Mucosa of rectum (tissue), 2 donors: ENCODE results near the gene LRP5.

ENCODE experiments used
- H3K27ac ChIP-seq, 2 donors: one replicate each; pipeline ENCODE4 v1.7.0; 2013; ENCODE audit warnings: inconsistent platforms in 2 of 2, low read depth in 2 of 2, low read length in 2 of 2
- H3K27me3 ChIP-seq, 2 donors: one replicate each; pipeline ENCODE4 v1.7.0; 2013; ENCODE audit warnings: low read length in 2 of 2; ENCODE audit not compliant: control insufficient read depth in 2 of 2, insufficient read depth in 2 of 2
- H3K36me3 ChIP-seq, 2 donors: one replicate each; pipeline ENCODE4 v1.7.0; 2013; ENCODE audit warnings: low read length in 2 of 2; ENCODE audit not compliant: control insufficient read depth in 2 of 2, insufficient read depth in 2 of 2
- H3K4me1 ChIP-seq, 2 donors: one replicate each; pipeline ENCODE4 v1.7.0; 2013; ENCODE audit warnings: low read length in 2 of 2, mild to moderate bottlenecking in 1 of 2; ENCODE audit not compliant: control insufficient read depth in 2 of 2, insufficient read depth in 2 of 2
- H3K4me3 ChIP-seq, 2 donors: one replicate each; pipeline ENCODE4 v1.7.0; 2013; ENCODE audit warnings: low read length in 2 of 2
- H3K9ac ChIP-seq, 2 donors: one replicate each; pipeline ENCODE4 v1.7.0; 2013; ENCODE audit warnings: low read length in 2 of 2, low read depth in 1 of 2, mild to moderate bottlenecking in 1 of 2
- H3K9me3 ChIP-seq, 2 donors: one replicate each; pipeline ENCODE4 v1.7.0; 2013; ENCODE audit warnings: low read length in 2 of 2; ENCODE audit not compliant: control insufficient read depth in 2 of 2
- donor health status: healthy.
- donor health status: Normal muscosa, but diverticular disease.

The LRP5 gene

DNA sequence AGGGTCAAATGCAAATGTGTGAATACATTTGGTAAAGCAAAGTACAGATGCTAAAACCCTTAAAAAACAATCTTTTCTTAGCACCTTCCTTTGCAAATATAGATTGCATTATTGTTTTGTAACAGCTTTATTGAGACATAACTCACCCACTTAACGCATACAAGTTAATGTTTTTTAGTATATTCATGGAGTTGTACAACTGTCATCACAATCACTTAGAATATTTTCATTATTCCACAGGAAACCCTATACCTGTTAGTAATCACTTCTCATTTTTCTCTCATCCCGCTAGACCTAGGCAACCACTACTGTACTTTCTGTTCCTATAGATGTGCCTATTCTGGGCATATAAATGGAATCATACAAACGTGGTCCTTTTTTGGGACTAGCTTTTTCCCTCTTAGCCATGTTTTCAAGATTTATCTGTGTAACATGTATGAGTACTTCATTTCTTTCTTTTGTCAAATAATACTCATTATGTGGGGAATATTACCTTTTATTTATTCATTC is 182.9 kb downstream of the LRP5 start:
- no peak overlapping the region for H3K9ac ChIP-seq
- no peaks in the 10 kb centered on the region for H3K36me3 ChIP-seq
- H3K27me3 ChIP-seq = no peaks in the 10 kb centered on the region
- no peaks in the 10 kb centered on the region for H3K9me3 ChIP-seq
- H3K4me3 ChIP-seq = no peak overlapping the region
- H3K27ac ChIP-seq = no peak overlapping the region
- H3K4me1 ChIP-seq = peaks cover 14 to 16% of the 10 kb centered on the region in 2 donors

DNA sequence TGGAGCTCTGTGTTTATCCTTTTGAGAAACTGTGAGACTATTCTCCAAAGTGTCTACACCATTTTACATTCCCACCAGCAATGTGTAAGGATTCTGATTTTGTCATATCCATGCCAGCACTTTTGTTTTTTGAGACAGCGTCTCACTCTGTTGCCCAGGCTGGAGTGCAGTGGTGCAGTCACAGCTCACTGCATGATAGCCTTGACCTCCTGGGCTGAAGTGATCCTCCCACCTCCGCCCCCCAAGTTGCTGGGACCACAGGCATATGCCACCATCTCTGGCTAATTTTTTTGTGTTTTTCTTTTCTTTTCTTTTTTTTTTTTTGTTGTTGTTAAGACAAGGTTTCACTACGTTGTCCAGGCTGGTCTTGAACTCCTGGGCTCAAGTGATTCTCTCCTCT is 183.5 kb downstream of the LRP5 start:
- Histone ChIP-seq H3K36me3 (no peaks in the 10 kb centered on the region), H3K9ac (no peak overlapping the region), H3K4me3 (no peak overlapping the region), H3K4me1 (peaks cover 14 to 16% of the 10 kb centered on the region in 2 donors), H3K9me3 (no peaks in the 10 kb centered on the region), H3K27me3 (no peaks in the 10 kb centered on the region), H3K27ac (no peak overlapping the region)

DNA sequence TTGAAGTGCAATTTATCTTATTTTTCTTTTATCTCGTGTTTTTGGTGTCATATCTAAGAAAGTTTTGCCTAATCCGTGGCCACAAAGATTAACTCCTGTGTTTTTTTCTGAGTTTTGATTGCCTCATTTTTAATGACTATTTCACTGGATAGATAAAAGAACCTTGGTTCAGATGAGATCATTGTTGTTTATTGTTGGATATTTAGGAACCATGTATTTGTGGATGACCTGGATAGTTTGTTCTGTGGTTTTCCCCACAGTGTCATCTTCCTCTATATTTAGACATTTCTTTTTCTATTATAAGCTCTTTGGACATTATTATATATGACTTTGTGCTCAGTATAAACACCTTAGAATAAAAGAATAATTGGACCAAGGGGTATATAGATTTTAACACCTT is 185.4 kb downstream of the LRP5 start:
- no peak overlapping the region for H3K4me3 ChIP-seq
- no peaks in the 10 kb centered on the region for H3K27me3 ChIP-seq
- peaks cover 14 to 16% of the 10 kb centered on the region in 2 donors for H3K4me1 ChIP-seq
- H3K9ac ChIP-seq = no peak overlapping the region
- no peaks in the 10 kb centered on the region for H3K36me3 ChIP-seq
- no peaks in the 10 kb centered on the region for H3K9me3 ChIP-seq
- no peak overlapping the region for H3K27ac ChIP-seq

- no peaks in the 10 kb centered on the region for H3K9me3 ChIP-seq
- no peak overlapping the region for H3K4me3 ChIP-seq
- H3K36me3 ChIP-seq = no peaks in the 10 kb centered on the region
- no peak overlapping the region for H3K27ac ChIP-seq
- H3K4me1 ChIP-seq = peaks cover 14 to 18% of the 10 kb centered on the region in 2 donors
- no peaks in the 10 kb centered on the region for H3K27me3 ChIP-seq
- H3K9ac ChIP-seq = no peak overlapping the region
These were observed 185.9 kb downstream of the LRP5 start for GRCh38 chr11:68498321-68498720.
